ENCODE measurements around the gene TTYH2. TPM values are rescaled to one million over a fixed set of nuclear protein-coding genes. Genes with fewer than 3 reads are reported as not detected.

TTYH2 gene
- total RNA-seq, 1 experiment from 2014 or later = 1.5 TPM

DNA sequence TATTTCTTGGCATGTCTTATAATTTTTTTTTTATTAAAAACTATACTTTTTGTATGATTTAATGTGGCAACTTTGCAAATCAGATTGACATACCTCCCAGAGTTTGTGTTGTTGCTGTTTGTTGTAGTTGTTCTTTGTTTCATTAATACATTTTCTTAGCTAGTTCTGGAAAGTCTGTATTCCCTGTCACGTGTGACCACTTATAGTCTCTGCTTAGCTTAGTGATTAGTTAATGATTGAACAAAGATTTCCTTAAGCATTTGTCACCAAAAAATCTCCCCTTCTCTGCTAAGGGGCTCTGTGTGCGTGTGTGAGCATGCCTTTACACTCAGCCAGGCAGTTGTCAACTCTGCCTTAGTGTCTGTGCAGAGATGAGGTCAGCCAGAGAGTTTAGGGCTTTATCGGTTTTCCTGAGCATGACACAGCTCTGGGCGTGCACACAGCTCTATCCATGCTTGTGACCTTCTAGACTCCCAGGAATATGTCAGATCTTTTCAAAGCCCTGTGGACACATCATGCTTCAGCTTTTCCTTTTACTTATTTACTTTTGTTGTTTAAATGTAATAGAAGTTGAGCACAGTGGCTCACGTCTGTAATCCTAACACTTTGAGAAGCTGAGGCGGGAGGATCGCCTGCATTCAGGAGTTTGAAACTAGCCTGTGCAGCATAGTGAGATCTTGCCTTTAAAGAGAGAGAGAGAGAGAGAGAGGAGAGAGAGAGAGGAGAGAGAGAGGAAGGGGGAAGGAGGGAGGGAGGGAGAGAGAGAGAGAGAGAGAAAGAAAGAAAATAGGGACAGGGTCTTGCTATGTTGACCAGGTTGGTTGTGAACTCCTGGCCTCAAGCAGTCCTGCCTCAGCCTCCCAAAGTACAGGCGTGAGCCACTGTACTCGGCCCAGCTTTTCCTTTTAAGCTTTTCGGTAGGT is 82.5 kb downstream of the TTYH2 start:
- Histone ChIP-seq H3K4me3 (no peak overlapping the region), H3K79me2 (ENCODE audit: low read depth) (no peaks in the 10 kb centered on the region), H3K27me3 (ENCODE audit: insufficient read depth, low read depth) (peaks cover 43% of the 10 kb centered on the region; the same call in 1 of the 2 replicates), H4K20me1 (ENCODE audit: insufficient read depth) (no peaks in the 10 kb centered on the region), H3K27ac (no peak overlapping the region), H3K4me2 (no peak overlapping the region), H3F3A (ENCODE audit: insufficient read depth, low read depth) (no peaks in the 10 kb centered on the region), H3K9me3 (ENCODE audit: insufficient read depth, low read depth) (no peaks in the 10 kb centered on the region), H2AFZ (no peak overlapping the region), H3K9me2 (ENCODE audit: insufficient read depth) (no peaks in the 10 kb centered on the region), H3K4me1 (replicated peaks; ENCODE audit: insufficient read depth) (no peaks in the 10 kb centered on the region), H3K36me3 (ENCODE audit: low read depth) (no peaks in the 10 kb centered on the region)
- TF ChIP-seq, protein P1, sequence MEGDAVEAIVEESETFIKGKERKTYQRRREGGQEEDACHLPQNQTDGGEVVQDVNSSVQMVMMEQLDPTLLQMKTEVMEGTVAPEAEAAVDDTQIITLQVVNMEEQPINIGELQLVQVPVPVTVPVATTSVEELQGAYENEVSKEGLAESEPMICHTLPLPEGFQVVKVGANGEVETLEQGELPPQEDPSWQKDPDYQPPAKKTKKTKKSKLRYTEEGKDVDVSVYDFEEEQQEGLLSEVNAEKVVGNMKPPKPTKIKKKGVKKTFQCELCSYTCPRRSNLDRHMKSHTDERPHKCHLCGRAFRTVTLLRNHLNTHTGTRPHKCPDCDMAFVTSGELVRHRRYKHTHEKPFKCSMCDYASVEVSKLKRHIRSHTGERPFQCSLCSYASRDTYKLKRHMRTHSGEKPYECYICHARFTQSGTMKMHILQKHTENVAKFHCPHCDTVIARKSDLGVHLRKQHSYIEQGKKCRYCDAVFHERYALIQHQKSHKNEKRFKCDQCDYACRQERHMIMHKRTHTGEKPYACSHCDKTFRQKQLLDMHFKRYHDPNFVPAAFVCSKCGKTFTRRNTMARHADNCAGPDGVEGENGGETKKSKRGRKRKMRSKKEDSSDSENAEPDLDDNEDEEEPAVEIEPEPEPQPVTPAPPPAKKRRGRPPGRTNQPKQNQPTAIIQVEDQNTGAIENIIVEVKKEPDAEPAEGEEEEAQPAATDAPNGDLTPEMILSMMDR (conservative IDR thresholded peaks at IDR 0.05) = no peak
- no peak for TF ChIP-seq EZH2 (IDR thresholded peaks at IDR 0.05; ENCODE audit: low read depth)
- intact Hi-C loops (cut with micrococcal nuclease; ENCODE audit: unreplicated experiment) = loop anchor here (2.0 kb wide), 1 partner anchor 85 kb away; no protein-coding TSS in a partner anchor
- ChIA-PET POLR2A (ENCODE audit: unreplicated experiment) (no interaction called here), CTCF (interaction anchor here (1.0 kb wide), 1 partner anchor 11 kb away, joined by 4 read pairs; no protein-coding TSS in a partner anchor)
- no TSS peak for BruUV-seq (replicated peaks)
- no peak for DNase-seq

DNA sequence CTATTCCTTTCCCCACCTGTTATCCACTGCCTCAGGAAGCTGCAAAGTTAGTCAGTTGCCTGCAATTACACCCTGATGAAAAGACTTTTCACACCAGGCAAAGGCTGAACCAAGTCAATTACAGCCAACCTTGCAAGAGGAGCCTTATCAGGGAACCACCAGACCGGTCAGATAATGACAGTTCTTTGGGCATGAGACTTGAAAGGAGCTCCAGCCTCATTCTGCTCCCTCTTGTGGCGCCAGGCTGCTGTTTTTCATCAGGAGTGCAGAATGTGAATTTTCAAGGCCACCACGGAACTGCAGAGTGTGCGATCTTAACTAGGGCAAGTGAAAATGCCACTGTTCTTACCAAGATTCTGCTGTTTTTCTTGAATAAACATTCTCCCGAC is 83.2 kb downstream of the TTYH2 start:
- no peak overlapping the region for H3K4me3 ChIP-seq
- no peaks in the 10 kb centered on the region for H3K4me1 ChIP-seq (replicated peaks; ENCODE audit: insufficient read depth)
- H3K27ac ChIP-seq = no peak overlapping the region
- H3K9me2 ChIP-seq (ENCODE audit: insufficient read depth) = no peaks in the 10 kb centered on the region
- intact Hi-C loops (cut with micrococcal nuclease; ENCODE audit: unreplicated experiment) = loop anchor here (2.0 kb wide), 1 partner anchor 86 kb away; no protein-coding TSS in a partner anchor
- DNase-seq = peak; percentile 31 to 51
- H3K36me3 ChIP-seq (ENCODE audit: low read depth) = no peaks in the 10 kb centered on the region
- H3K9me3 ChIP-seq (ENCODE audit: insufficient read depth, low read depth) = no peaks in the 10 kb centered on the region
- TF ChIP-seq, protein P1 (conservative IDR thresholded peaks at IDR 0.05) = peak; percentile 49
- no peak for TF ChIP-seq EZH2 (IDR thresholded peaks at IDR 0.05; ENCODE audit: low read depth)
- peaks cover 42% of the 10 kb centered on the region; the same call in 1 of the 2 replicates for H3K27me3 ChIP-seq (ENCODE audit: insufficient read depth, low read depth)
- H2AFZ ChIP-seq = 0 out of 2 replicates have a peak overlapping the region, but pooled peaks have one; percentile 41
- no peaks in the 10 kb centered on the region for H3F3A ChIP-seq (ENCODE audit: insufficient read depth, low read depth)
- no peaks in the 10 kb centered on the region for H4K20me1 ChIP-seq (ENCODE audit: insufficient read depth)
- CTCF ChIA-PET = interaction anchor here (1.0 kb wide), 1 partner anchor 12 kb away, joined by 4 read pairs; no protein-coding TSS in a partner anchor
- H3K79me2 ChIP-seq (ENCODE audit: low read depth) = no peaks in the 10 kb centered on the region
- no TSS peak for BruUV-seq (replicated peaks)
- H3K4me2 ChIP-seq = no peak overlapping the region
- POLR2A ChIA-PET (ENCODE audit: unreplicated experiment) = interaction anchor here (0.5 to 0.6 kb wide), 2 partner anchors 84 to 97 kb away, joined by 3 to 9 read pairs; no protein-coding TSS in a partner anchor

DNA sequence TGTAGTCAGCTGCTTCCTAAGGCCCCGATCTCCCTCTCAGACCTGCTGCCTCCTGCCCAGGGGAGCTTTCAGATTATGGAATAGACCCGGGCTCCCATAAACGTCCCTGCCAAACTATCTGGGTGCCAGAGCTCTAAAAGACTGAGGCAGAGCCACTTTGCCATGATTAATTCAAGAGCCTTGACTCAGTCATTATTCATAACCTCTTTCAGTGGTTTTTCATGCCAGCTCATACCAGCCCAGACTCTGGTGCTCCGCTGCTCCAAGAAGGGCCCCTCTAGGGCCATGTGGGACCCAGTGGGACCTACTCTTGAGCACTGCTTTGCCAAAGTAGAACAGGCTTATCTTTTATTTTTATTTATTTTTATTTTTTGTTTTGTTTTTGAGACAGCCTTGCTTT is 84.6 kb downstream of the TTYH2 start:
- CTCF ChIA-PET = interaction anchor here (0.5 kb wide), 1 partner anchor 353 kb away, joined by 3 read pairs; no protein-coding TSS in a partner anchor
- intact Hi-C loops (cut with micrococcal nuclease; ENCODE audit: unreplicated experiment) = loop anchor here (2.0 kb wide), 1 partner anchor 87 kb away; no protein-coding TSS in a partner anchor
- no TSS peak for BruUV-seq (replicated peaks)

More for the DNA sequence above, 84.6 kb downstream of the TTYH2 start:
- no peak for DNase-seq
- Histone ChIP-seq H4K20me1 (ENCODE audit: insufficient read depth) (no peaks in the 10 kb centered on the region), H3K4me2 (no peak overlapping the region), H3K4me3 (no peak overlapping the region), H3K79me2 (ENCODE audit: low read depth) (no peaks in the 10 kb centered on the region), H3K27ac (no peak overlapping the region), H3K4me1 (replicated peaks; ENCODE audit: insufficient read depth) (no peaks in the 10 kb centered on the region), H3K9me2 (ENCODE audit: insufficient read depth) (no peaks in the 10 kb centered on the region), H3K27me3 (ENCODE audit: insufficient read depth, low read depth) (peaks cover 40% of the 10 kb centered on the region; the same call in 1 of the 2 replicates), H3K9me3 (ENCODE audit: insufficient read depth, low read depth) (no peaks in the 10 kb centered on the region), H2AFZ (no peak overlapping the region), H3F3A (ENCODE audit: insufficient read depth, low read depth) (no peaks in the 10 kb centered on the region), H3K36me3 (ENCODE audit: low read depth) (no peaks in the 10 kb centered on the region)
- POLR2A ChIA-PET (ENCODE audit: unreplicated experiment) = no interaction called here
- TF ChIP-seq, protein P1 (conservative IDR thresholded peaks at IDR 0.05) = no peak
- TF ChIP-seq EZH2 (IDR thresholded peaks at IDR 0.05; ENCODE audit: low read depth) = no peak
